ENCODE results near the gene TMEM250.

The TMEM250 gene

DNA sequence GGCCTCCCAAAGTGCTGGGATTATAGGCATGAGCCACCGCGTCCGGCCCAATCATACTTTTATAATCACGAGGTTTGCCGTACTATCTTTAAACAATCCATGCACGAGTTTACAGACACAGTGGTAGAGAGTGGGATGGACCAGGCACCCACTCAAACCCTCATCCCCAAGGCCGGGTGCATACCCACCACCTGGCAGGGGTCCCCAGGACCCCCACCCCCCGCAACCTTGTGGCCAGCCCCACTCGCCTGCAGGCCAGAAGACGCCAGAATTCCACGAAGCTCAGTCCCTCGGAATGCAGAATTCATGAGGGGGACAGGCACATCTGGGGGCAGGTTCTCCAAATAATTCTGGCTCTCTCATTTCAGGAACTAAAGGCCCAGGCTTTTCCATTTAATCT is 40.7 kb downstream of the TMEM250 start:
- no peak for DNase-seq (ENCODE audit: low read depth)
- TF ChIP-seq, protein P1, sequence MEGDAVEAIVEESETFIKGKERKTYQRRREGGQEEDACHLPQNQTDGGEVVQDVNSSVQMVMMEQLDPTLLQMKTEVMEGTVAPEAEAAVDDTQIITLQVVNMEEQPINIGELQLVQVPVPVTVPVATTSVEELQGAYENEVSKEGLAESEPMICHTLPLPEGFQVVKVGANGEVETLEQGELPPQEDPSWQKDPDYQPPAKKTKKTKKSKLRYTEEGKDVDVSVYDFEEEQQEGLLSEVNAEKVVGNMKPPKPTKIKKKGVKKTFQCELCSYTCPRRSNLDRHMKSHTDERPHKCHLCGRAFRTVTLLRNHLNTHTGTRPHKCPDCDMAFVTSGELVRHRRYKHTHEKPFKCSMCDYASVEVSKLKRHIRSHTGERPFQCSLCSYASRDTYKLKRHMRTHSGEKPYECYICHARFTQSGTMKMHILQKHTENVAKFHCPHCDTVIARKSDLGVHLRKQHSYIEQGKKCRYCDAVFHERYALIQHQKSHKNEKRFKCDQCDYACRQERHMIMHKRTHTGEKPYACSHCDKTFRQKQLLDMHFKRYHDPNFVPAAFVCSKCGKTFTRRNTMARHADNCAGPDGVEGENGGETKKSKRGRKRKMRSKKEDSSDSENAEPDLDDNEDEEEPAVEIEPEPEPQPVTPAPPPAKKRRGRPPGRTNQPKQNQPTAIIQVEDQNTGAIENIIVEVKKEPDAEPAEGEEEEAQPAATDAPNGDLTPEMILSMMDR (IDR thresholded peaks at IDR 0.05; ENCODE audit: low read depth, low read length, missing control alignments), result no peak
- H3K4me3 ChIP-seq (ENCODE audit: low read depth, low read length), result no peak overlapping the region

DNA sequence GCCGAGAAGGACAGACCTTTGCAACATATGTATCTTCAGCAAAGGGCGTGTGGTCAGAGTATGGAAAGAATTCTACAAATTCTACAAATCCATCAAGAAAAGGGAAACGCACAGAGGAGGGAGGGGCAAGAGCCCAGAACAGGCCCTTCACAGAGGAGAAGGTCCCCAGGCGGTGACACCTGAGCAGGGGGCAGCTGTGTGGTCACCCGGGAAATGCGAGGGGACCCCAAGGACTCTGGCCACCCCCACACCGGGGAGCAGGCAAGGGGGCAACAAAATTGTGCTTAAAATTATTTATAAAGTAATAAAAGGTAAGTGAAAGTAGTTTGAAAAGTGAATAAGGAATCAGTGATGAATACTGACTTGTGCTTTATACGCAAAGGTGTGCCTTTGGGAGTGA is 41.2 kb downstream of the TMEM250 start:
- H3K4me3 ChIP-seq (ENCODE audit: low read depth, low read length), result no peak overlapping the region
- DNase-seq (ENCODE audit: low read depth), result no peak
- TF ChIP-seq, protein P1 (IDR thresholded peaks at IDR 0.05; ENCODE audit: low read depth, low read length, missing control alignments), result no peak

DNA sequence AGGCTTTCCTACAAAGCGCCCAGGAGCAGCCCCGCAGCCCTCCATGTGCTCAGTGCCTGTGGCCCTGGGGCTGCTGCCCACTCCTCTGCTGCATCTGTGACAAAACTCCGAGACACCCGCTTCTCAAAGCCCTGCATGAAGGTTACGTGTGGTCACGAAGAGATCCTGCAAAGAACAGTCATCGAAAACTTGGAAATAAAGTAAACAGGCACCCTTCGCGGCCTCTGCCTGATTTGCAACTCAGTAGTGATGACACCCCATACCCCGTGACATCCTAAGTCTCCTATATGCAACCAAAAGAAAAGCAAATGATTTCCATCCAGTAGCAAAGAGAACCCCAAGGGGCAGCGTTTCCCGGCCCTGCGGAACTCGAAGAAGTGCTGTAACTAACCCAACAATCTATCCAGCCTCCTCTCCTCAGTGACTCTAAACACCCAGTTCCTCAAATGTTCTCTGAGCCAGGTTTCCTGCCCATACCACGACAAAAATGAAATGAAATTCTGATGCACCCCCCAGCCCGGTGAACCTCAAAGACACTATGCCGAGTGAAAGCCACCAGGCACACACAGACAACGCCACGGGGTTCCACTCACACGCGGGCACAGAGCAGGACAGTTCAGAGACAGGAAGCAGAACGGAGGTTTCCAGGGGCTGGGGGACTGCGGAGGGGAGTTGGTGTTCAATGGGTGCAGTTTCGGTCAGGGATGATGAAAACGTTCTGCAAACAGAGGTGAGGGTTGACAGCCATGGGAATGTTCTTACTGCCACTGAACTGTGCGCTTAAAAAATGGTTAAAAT is 42.6 kb downstream of the TMEM250 start:
- TF ChIP-seq, protein P1 (IDR thresholded peaks at IDR 0.05; ENCODE audit: low read depth, low read length, missing control alignments), result no peak
- no peak overlapping the region for H3K4me3 ChIP-seq (ENCODE audit: low read depth, low read length)
- DNase-seq (ENCODE audit: low read depth), result no peak

DNA sequence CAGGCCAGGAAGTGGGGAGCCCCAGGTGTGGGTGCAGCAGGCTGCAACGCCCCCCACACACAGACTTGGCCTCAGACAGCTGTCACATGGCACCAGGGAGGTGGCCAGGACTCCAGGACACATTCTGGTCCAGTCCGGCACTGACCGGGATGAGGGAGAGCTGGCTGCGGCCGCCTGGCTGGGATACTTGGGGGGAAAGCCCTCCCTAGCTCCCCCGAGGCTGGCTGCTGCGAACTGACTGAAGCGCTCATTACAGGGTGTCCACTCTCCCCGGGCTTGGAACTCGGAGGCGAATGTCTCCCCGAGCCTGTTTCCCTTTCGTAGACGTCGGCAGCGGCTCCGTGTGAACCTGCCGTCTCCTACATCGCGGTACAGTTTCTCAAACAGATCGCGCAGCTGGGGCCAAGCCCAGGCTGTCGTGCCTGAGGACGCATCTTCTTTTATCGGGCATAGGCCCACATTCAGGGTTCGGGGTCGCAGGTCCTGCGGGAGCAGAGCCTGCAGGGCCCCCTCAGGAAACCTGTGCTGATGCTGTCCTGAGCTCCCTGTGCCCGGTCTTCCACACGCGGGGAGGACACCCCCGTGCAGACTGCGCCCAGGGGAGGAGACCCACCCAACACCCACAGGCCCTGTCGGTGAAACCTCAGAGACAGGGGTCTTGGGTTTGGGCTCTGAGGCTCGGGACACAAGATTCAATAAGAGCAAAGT is 43.4 kb downstream of the TMEM250 start:
- no peak for DNase-seq (ENCODE audit: low read depth)
- no peak overlapping the region for H3K4me3 ChIP-seq (ENCODE audit: low read depth, low read length)
- TF ChIP-seq, protein P1 (IDR thresholded peaks at IDR 0.05; ENCODE audit: low read depth, low read length, missing control alignments), result no peak

DNA sequence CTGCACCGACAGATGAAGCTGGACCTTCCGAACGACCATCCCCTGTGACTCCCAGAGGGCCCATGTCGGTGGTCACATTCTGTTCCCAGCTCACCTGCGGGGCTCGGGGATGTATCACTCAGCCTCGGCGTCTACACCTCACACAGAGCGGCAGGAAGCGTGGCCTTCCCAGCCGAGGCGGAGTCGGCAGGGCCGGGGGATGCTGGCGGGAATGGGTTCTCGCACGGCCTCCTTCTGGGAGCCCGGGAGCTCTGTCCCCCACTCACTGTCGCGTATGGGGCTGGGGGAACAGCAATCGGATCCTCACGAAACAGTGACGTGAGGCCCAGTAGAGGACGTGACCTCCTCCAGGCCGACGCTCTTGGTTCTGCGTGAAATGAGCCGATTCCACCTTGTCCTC is 44.0 kb downstream of the TMEM250 start:
- no peak for DNase-seq (ENCODE audit: low read depth)
- no peak overlapping the region for H3K4me3 ChIP-seq (ENCODE audit: low read depth, low read length)
- TF ChIP-seq, protein P1 (IDR thresholded peaks at IDR 0.05; ENCODE audit: low read depth, low read length, missing control alignments), result no peak
